H1 (cell line): Measurements from ENCODE around the gene GRK5. TPM values are rescaled to one million over a fixed set of nuclear protein-coding genes. Genes with fewer than 3 reads are reported as not detected.

Experiments
- CTCF ChIA-PET: fragments of 300-600 bp; sonication (Branson Sonifier 250); formaldehyde crosslinking; loops from one replicate; lab custom pipeline; 2021; ENCODE audit not compliant: partially characterized antibody; lab: Charles Lee
- POLR2A ChIA-PET: fragments of 300-600 bp; sonication (Branson Sonifier 250); formaldehyde crosslinking; loops from one replicate; lab custom pipeline; 2021; ENCODE audit warnings: inconsistent platforms; ENCODE audit not compliant: partially characterized antibody; lab: Charles Lee
- DNase-seq, 2 experiments: peaks; one replicate each; pipeline versions ENCODE4 v3.0.0 to v3.0.0-alpha.2; 2010 to 2022; ENCODE audit warnings: low spot score in 2 of 2, low read depth in 1 of 2, mixed read lengths in 1 of 2
- FAIRE-seq: peaks from 2 replicates; lab custom pipeline; 2011; peaks lifted over from hg19 to GRCh38; lab: Jason Lieb, UNC
- H2AFZ ChIP-seq: 2 replicates; pipeline ENCODE4 v1.8.1; 2012; ENCODE audit warnings: low read length, inconsistent platforms
- H2AK5ac ChIP-seq: 2 replicates; pipeline ENCODE4 v1.6.1; 2013; ENCODE audit warnings: low read depth, low read length
- H2BK120ac ChIP-seq: replicated peaks from 2 replicates; pipeline ENCODE3; 2013; ENCODE audit warnings: low read depth, low read length, inconsistent platforms
- H2BK12ac ChIP-seq: 2 replicates; pipeline ENCODE4 v1.6.1; 2013; ENCODE audit warnings: low read depth, low read length
- H2BK15ac ChIP-seq: 2 replicates; pipeline ENCODE4 v1.6.1; 2013; ENCODE audit warnings: low read length
- H2BK20ac ChIP-seq: 2 replicates; pipeline ENCODE4 v1.6.1; 2013; ENCODE audit warnings: low read length
- H2BK5ac ChIP-seq: 2 replicates; pipeline ENCODE4 v1.6.1; 2013; ENCODE audit warnings: low read depth, low read length
- H3K14ac ChIP-seq: 2 replicates; pipeline ENCODE4 v1.6.1; 2013; ENCODE audit warnings: inconsistent platforms; ENCODE audit not compliant: insufficient read length
- H3K18ac ChIP-seq: 2 replicates; pipeline ENCODE4 v1.6.1; 2013; ENCODE audit warnings: low read length; ENCODE audit errors: extremely low read depth
- H3K23ac ChIP-seq: 2 replicates; pipeline ENCODE4 v1.6.1; 2013; ENCODE audit warnings: inconsistent platforms; ENCODE audit not compliant: insufficient read length
- H3K23me2 ChIP-seq: 2 replicates; pipeline ENCODE4 v1.6.1; 2013; ENCODE audit warnings: low read depth, low read length
- H3K27ac ChIP-seq: 2 replicates; pipeline ENCODE4 v1.6.1; 2011; ENCODE audit warnings: low read depth, low read length, inconsistent platforms
- H3K27me3 ChIP-seq, 4 experiments: replicated peaks in 1 of 4; 1 replicate in 1 of 4; 2 replicates in 3 of 4; pipeline versions ENCODE4 v1.6.1 to v1.8.1; 2011 to 2013; ENCODE audit warnings: low read length in 3 of 4, mild to moderate bottlenecking in 3 of 4, inconsistent platforms in 2 of 4, mixed read lengths in 2 of 4, moderate library complexity in 1 of 4; ENCODE audit not compliant: control insufficient read depth in 3 of 4, insufficient read depth in 3 of 4; ENCODE audit errors: extremely low read depth in 1 of 4
- H3K36me3 ChIP-seq, 4 experiments: 2 replicates each; pipeline versions ENCODE4 v1.6.1 to v1.8.1; 2011 to 2013; ENCODE audit warnings: mild to moderate bottlenecking in 4 of 4, low read length in 3 of 4, moderate library complexity in 2 of 4, control low read depth in 1 of 4, inconsistent platforms in 1 of 4; ENCODE audit not compliant: insufficient read depth in 4 of 4, control insufficient read depth in 2 of 4
- H3K4ac ChIP-seq: replicated peaks from 2 replicates; pipeline ENCODE3; 2013; ENCODE audit warnings: low read length, low read depth, mixed read lengths, inconsistent platforms; ENCODE audit not compliant: insufficient read length
- H3K4me1 ChIP-seq, 4 experiments: replicated peaks in 1 of 4; 1 replicate in 1 of 4; 2 replicates in 3 of 4; pipeline versions ENCODE4 v1.6.1 to v1.8.1; 2011 to 2013; ENCODE audit warnings: low read length in 3 of 4, inconsistent platforms in 2 of 4, mixed read lengths in 1 of 4; ENCODE audit not compliant: insufficient read depth in 4 of 4, control insufficient read depth in 3 of 4
- H3K4me2 ChIP-seq, 2 experiments: 2 replicates each; pipeline versions ENCODE4 v1.6.1 to v1.8.1; 2011 to 2013; ENCODE audit warnings: low read depth in 2 of 2, low read length in 2 of 2, control low read depth in 1 of 2, inconsistent platforms in 1 of 2, mild to moderate bottlenecking in 1 of 2; ENCODE audit not compliant: insufficient read depth in 1 of 2
- H3K4me3 ChIP-seq, 4 experiments: fragments of 200-600, 300-600 bp in 1 of 4; sonication (generic), shearing (Covaris generic), sonication (Bioruptor Twin) in 1 of 4; 2 replicates each; pipeline versions ENCODE4 v1.5.1 to v1.8.1; 2011 to 2016; ENCODE audit warnings: low read length in 4 of 4, low read depth in 3 of 4, control low read depth in 2 of 4, inconsistent platforms in 2 of 4, mild to moderate bottlenecking in 2 of 4, mixed read lengths in 1 of 4, moderate library complexity in 1 of 4; ENCODE audit not compliant: insufficient read depth in 2 of 4; ENCODE audit errors: extremely low read depth in 1 of 4
- H3K56ac ChIP-seq: replicated peaks from 2 replicates; pipeline ENCODE3; 2013; ENCODE audit warnings: low read depth, mild to moderate bottlenecking, mixed read lengths, low read length, inconsistent platforms; ENCODE audit not compliant: insufficient read length
- H3K79me1 ChIP-seq: 2 replicates; pipeline ENCODE4 v1.6.1; 2013; ENCODE audit warnings: low read depth, low read length, control low read depth
- H3K79me2 ChIP-seq, 2 experiments: 2 replicates each; pipeline versions ENCODE4 v1.6.1 to v1.8.1; 2012 to 2013; ENCODE audit warnings: low read length in 2 of 2, mild to moderate bottlenecking in 2 of 2, inconsistent platforms in 1 of 2; ENCODE audit not compliant: insufficient read depth in 2 of 2, control insufficient read depth in 1 of 2
- H3K9ac ChIP-seq, 4 experiments: replicated peaks in 1 of 4; 1 replicate in 1 of 4; 2 replicates in 3 of 4; pipeline versions ENCODE4 v1.6.1 to v1.8.1; 2011 to 2013; ENCODE audit warnings: low read depth in 3 of 4, low read length in 3 of 4, control low read depth in 2 of 4, mild to moderate bottlenecking in 2 of 4, moderate library complexity in 2 of 4, inconsistent platforms in 1 of 4; ENCODE audit errors: extremely low read depth in 1 of 4
- H3K9me3 ChIP-seq, 2 experiments: 2 replicates each; pipeline versions ENCODE4 v1.6.1 to v1.8.1; 2012 to 2013; ENCODE audit warnings: mild to moderate bottlenecking in 2 of 2, moderate library complexity in 2 of 2, control low read depth in 1 of 2, inconsistent platforms in 1 of 2, low read depth in 1 of 2, low read length in 1 of 2, mixed read lengths in 1 of 2; ENCODE audit not compliant: insufficient read depth in 2 of 2
- H4K20me1 ChIP-seq, 2 experiments: replicated peaks in 1 of 2; 2 replicates each; pipeline versions ENCODE3 to v1.8.1; 2011 to 2013; ENCODE audit warnings: inconsistent platforms in 2 of 2, low read length in 2 of 2, mild to moderate bottlenecking in 1 of 2; ENCODE audit not compliant: insufficient read depth in 2 of 2, control insufficient read depth in 1 of 2
- H4K5ac ChIP-seq: 2 replicates; pipeline ENCODE4 v1.6.1; 2013; ENCODE audit warnings: low read length, low read depth, mixed read lengths, inconsistent platforms; ENCODE audit not compliant: insufficient read length
- H4K8ac ChIP-seq: 2 replicates; pipeline ENCODE4 v1.8.0; 2013; ENCODE audit warnings: mild to moderate bottlenecking, moderate library complexity, low read length, inconsistent platforms; ENCODE audit not compliant: insufficient read depth; ENCODE audit errors: extremely low read depth
- H4K91ac ChIP-seq: replicated peaks from 2 replicates; pipeline ENCODE3; 2013; ENCODE audit warnings: low read length, mixed read lengths, inconsistent platforms; ENCODE audit not compliant: insufficient read length
- KDM4A ChIP-seq: IDR thresholded peaks from one replicate; pipeline ENCODE4 v1.7.1; 2012; ENCODE audit warnings: low read depth, mild to moderate bottlenecking, moderate library complexity, low read length, inconsistent platforms; ENCODE audit not compliant: severe bottlenecking
- KDM5A ChIP-seq: fragments of 200-600 bp; IDR thresholded peaks from 2 replicates; pipeline ENCODE4 v1.7.1; 2012; ENCODE audit warnings: mild to moderate bottlenecking, low read length, inconsistent platforms, mixed read lengths
- RFX5 ChIP-seq: IDR thresholded peaks from 2 replicates; pipeline ENCODE4 v1.6.1; 2011; ENCODE audit warnings: low read depth, low read length, improper control_type of control experiment, borderline replicate concordance
- RNF2 ChIP-seq: fragments of 200-900, 300-1000 bp; sonication (generic); IDR thresholded peaks from 2 replicates; pipeline ENCODE4 v1.7.1; 2016; ENCODE audit warnings: borderline replicate concordance, low read depth, mild to moderate bottlenecking, antibody characterized with exemption, low read length; ENCODE audit not compliant: poor library complexity, severe bottlenecking; ENCODE audit errors: missing control alignments
- TAF7 ChIP-seq: optimal IDR thresholded peaks from 2 replicates; pipeline ENCODE3; 2011; ENCODE audit warnings: low read depth, mild to moderate bottlenecking, inconsistent platforms, low read length, moderate library complexity, borderline replicate concordance
- WGBS, 2 experiments: shearing (Covaris generic) in 1 of 2; methylation state at CpG; one replicate each; pipeline versions ENCODE4 v1.1.6 to v1.1.7; 2013 to 2015; ENCODE audit warnings: low lambda C conversion rate in 2 of 2, mixed read lengths in 2 of 2, inconsistent platforms in 1 of 2, low coverage in 1 of 2, missing lambda C conversion rate in 1 of 2; ENCODE audit not compliant: insufficient replicate concordance in 2 of 2, insufficient coverage in 1 of 2, insufficient read length in 1 of 2; ENCODE audit errors: extremely low coverage in 1 of 2, missing lambda C conversion rate in 1 of 2; 5-methylcytosine and 5-hydroxymethylcytosine counted together
- polyA plus RNA-seq, 7 experiments: library from polyadenylated mRNA; depleted of rRNA in 3 of 7; stranded (reverse) in 5 of 7; unstranded in 2 of 7; fragments of >200 nt in 5 of 7; fragments of 200-250 nt in 2 of 7; gene quantifications; 1 replicate in 5 of 7; 2 replicates in 1 of 7; 4 replicates in 1 of 7; pipeline versions ENCODE4 v1.2.1 to v1.2.3, GENCODE V29; 2011 to 2013; ENCODE audit warnings: missing spikeins in 2 of 7, mixed read lengths in 2 of 7
- total RNA-seq: library from RNA; stranded (reverse); fragmentation: NEBNext Ultra II Directional; extraction: Animal tissue kit (Norgen Biotek cat#: 25700); gene quantifications from 2 replicates; pipeline ENCODE4 v1.2.1, GENCODE V29; 2021

GRK5 gene
- total and polyA plus RNA-seq, 2 of the 8 experiments (the other 6 are each of a cell fraction or from before 2014, with no cell fraction given), result 0.54 to 2.5 TPM

GRCh38 chr10:119371704-119372663, 164.6 kb downstream of the GRK5 start:
- no peaks in the 10 kb centered on the region for H3K4me1 ChIP-seq
- no peaks in the 10 kb centered on the region for H3K36me3 ChIP-seq
- H3K56ac ChIP-seq, result no peak overlapping the region
- H3K14ac ChIP-seq, result no peak overlapping the region
- POLR2A ChIA-PET, result no interaction called here
- 71% methylated on average over 7 of the region's 7 CpGs; no CpG with 5 or more reads in 1 of the 2 experiments for WGBS, 2 experiments
- no peak overlapping the region for H2BK120ac ChIP-seq
- H3K27me3 ChIP-seq, result no peaks in the 10 kb centered on the region
- no peaks in the 10 kb centered on the region for H3K23me2 ChIP-seq
- H2AFZ ChIP-seq, result no peak overlapping the region
- H4K91ac ChIP-seq, result no peak overlapping the region
- no peaks in the 10 kb centered on the region for H3K79me2 ChIP-seq
- no peak overlapping the region for H3K4ac ChIP-seq
- no peak overlapping the region for H2BK12ac ChIP-seq
- no peaks in the 10 kb centered on the region for H3K9me3 ChIP-seq
- no peak overlapping the region for H3K23ac ChIP-seq
- no peaks in the 10 kb centered on the region for H4K20me1 ChIP-seq
- H3K79me1 ChIP-seq, result no peaks in the 10 kb centered on the region
- TF ChIP-seq KDM4A, result no peak
- TF ChIP-seq RFX5, result no peak
- TF ChIP-seq KDM5A, result no peak
- TF ChIP-seq RNF2, result no peak
- no peak for TF ChIP-seq TAF7
- DNase-seq (no peak), FAIRE-seq (no peak)
- no peak overlapping the region for H4K5ac ChIP-seq
- no peak overlapping the region for H2BK5ac ChIP-seq
- H3K4me2 ChIP-seq, result no peak overlapping the region
- no peak overlapping the region for H3K27ac ChIP-seq
- CTCF ChIA-PET, result interaction anchor here (0.7 to 2.3 kb wide), 6 partner anchors 8 to 173 kb away, joined by 3 to 5 read pairs (median 3); no protein-coding TSS in a partner anchor
- no peak overlapping the region for H4K8ac ChIP-seq
- no peak overlapping the region for H3K18ac ChIP-seq
- no peak overlapping the region for H2AK5ac ChIP-seq
- no peak overlapping the region for H2BK15ac ChIP-seq
- no peak overlapping the region for H3K9ac ChIP-seq
- H2BK20ac ChIP-seq, result no peak overlapping the region
- H3K4me3 ChIP-seq, result no peak overlapping the region
